ENCODE measurements around the gene C1QBP.

DNA sequence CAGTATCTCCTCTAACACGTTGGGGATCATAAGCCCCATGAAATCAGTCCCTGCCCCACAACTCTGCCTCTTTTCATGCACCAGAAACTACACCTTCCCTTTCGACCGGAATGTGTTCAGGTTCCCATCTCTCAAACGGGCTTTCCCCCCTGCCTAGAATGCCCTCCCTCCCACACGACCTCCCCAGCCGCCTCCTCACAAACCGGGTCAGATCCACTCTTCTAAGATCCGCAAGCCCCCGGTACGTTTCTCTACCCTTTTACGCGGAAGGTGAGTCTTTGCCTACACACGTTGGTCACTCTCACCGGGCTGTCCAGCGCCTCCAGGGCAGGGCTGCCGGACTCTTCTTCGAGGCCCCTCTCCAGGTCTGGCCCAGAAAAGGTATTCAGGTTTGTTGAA, 29.1 kb upstream of the C1QBP start:
- TF ChIP-seq, protein P1, sequence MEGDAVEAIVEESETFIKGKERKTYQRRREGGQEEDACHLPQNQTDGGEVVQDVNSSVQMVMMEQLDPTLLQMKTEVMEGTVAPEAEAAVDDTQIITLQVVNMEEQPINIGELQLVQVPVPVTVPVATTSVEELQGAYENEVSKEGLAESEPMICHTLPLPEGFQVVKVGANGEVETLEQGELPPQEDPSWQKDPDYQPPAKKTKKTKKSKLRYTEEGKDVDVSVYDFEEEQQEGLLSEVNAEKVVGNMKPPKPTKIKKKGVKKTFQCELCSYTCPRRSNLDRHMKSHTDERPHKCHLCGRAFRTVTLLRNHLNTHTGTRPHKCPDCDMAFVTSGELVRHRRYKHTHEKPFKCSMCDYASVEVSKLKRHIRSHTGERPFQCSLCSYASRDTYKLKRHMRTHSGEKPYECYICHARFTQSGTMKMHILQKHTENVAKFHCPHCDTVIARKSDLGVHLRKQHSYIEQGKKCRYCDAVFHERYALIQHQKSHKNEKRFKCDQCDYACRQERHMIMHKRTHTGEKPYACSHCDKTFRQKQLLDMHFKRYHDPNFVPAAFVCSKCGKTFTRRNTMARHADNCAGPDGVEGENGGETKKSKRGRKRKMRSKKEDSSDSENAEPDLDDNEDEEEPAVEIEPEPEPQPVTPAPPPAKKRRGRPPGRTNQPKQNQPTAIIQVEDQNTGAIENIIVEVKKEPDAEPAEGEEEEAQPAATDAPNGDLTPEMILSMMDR (IDR thresholded peaks at IDR 0.05), result no peak
- no peak for TF ChIP-seq POLR2AphosphoS5 (IDR thresholded peaks at IDR 0.05)
- no peak for TF ChIP-seq POLR2A (IDR thresholded peaks at IDR 0.05)
